PC-3 (cell line): ENCODE data around the gene UVSSA.

Experiments used
- CTCF ChIP-seq: fragments of 300-600 bp; sonication (generic); conservative IDR thresholded peaks from 2 replicates; pipeline ENCODE4 v1.5.1; 2017; ENCODE audit warnings: antibody characterized with exemption, low read depth, mild to moderate bottlenecking, low read length
- EZH2phosphoT487 ChIP-seq: fragments of 300-600 bp; sonication (generic); IDR thresholded peaks from 2 replicates; pipeline ENCODE4 v1.6.1; 2018; ENCODE audit warnings: mild to moderate bottlenecking, antibody characterized with exemption, low read length, borderline replicate concordance

GRCh38 chr4:1410491-1411325, 63.7 kb downstream of the UVSSA start:
- TF ChIP-seq CTCF (no peak), EZH2phosphoT487 (no peak)
